Thyroid gland (tissue), 4 donors: ENCODE measurements around the gene C17orf58.

ENCODE experiments used
- CTCF ChIP-seq, 6 experiments: fragments of 200-600 bp in 3 of 6; fragments of 450-650 bp in 3 of 6; sonication (generic) in 3 of 6; IDR thresholded peaks; one replicate each; pipeline ENCODE4 v1.5.1; 2016 to 2019; ENCODE audit warnings: antibody characterized with exemption in 6 of 6, mild to moderate bottlenecking in 2 of 6, inconsistent platforms in 1 of 6, moderate library complexity in 1 of 6
- POLR2A ChIP-seq, 2 donors: fragments of 450-650 bp; IDR thresholded peaks; one replicate each; pipeline ENCODE4 v1.6.1; 2017; ENCODE audit warnings: antibody characterized with exemption in 2 of 2, mild to moderate bottlenecking in 2 of 2, moderate library complexity in 1 of 2

DNA sequence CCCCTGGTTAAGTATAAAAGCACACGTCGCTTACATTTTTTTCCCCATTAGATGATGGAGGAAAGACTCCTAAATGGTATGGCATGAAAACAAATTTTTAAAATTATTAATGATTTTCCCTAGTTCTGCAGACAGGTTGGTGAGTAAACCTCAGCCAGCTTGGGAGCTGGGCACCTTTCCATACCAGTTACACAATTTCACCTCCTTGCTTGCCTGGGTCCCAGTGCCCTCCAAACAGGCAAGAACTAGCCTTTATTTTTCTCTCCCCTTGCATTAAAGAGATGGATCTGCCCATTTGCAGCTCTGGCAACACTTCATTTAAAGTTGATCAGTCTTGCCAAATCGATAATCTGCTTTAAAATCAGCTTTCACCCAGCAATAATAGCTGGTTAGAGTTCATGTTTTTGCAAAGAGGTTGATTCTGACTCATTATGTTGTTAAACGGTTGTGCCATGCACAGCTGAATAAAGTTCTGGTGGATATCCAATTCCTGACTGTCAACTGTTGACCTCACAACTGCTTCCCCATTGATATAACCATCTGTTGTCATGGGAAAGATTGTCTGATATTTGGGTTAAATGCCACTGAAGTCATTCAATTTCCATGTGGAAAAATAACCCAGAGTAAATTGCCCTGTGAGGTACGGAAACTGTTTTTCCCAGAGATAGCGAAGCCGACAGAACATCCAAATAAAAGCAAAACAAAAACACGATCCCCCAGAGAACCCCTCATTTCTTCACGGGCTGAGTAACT is 1.3 kb downstream of the C17orf58 start:
- TF ChIP-seq POLR2A (IDR thresholded peaks at IDR 0.05), result no peak
- TF ChIP-seq CTCF (IDR thresholded peaks at IDR 0.05), result no peak
